Ascending aorta (tissue), 2 donors: ENCODE results near the gene BAZ2B. TPM values are rescaled to one million over a fixed set of nuclear protein-coding genes. Genes with fewer than 3 reads are reported as not detected.
"Not testable (repeated sequence)": the region's sequence is repeated elsewhere in the genome, so short reads cannot be mapped to it uniquely, and the experiment has no call there.

Experiments used
- DNase-seq, 2 donors: peaks; one replicate each; pipeline ENCODE4 v3.0.0-alpha.2; 2019; ENCODE audit warnings: low spot score in 2 of 2
- H3K27ac ChIP-seq, 2 donors: fragments of 200-600 bp; sonication (generic); one replicate each; pipeline ENCODE4 v1.5.1; 2016 to 2017; ENCODE audit warnings: mild to moderate bottlenecking in 1 of 2
- H3K27me3 ChIP-seq: fragments of 200-600 bp; sonication (generic); one replicate; pipeline ENCODE4 v1.5.1; 2017
- H3K36me3 ChIP-seq, 2 donors: fragments of 200-600 bp; sonication (generic); one replicate each; pipeline ENCODE4 v1.5.1; 2016
- H3K4me1 ChIP-seq, 2 donors: fragments of 200-600 bp; sonication (generic); one replicate each; pipeline ENCODE4 v1.5.1; 2016 to 2017; ENCODE audit warnings: mild to moderate bottlenecking in 1 of 2
- H3K4me3 ChIP-seq, 2 donors: fragments of 200-600 bp; sonication (generic); one replicate each; pipeline ENCODE4 v1.5.1; 2016 to 2017; ENCODE audit warnings: mild to moderate bottlenecking in 1 of 2
- H3K9me3 ChIP-seq, 2 donors: fragments of 200-600 bp; sonication (generic); one replicate each; pipeline ENCODE4 v1.5.1; 2016
- intact Hi-C: fragments of 100-400 bp; cut with DNase I; formaldehyde crosslinking; loops from one replicate; pipeline ENCODE4 v1.15.1; 2023
- total RNA-seq: library from RNA; depleted of rRNA; stranded (reverse); fragments of >200 nt; gene quantifications from one replicate; pipeline ENCODE4 v1.1.0, GENCODE V29; 2016
- TF ChIP-seq, protein P1 (sequence below), 3 experiments: fragments of 200-600 bp in 2 of 3; fragments of 450-650 bp in 1 of 3; sonication (generic) in 2 of 3; IDR thresholded peaks; one replicate each; pipeline ENCODE4 v1.5.1; 2016 to 2019; ENCODE audit warnings: antibody characterized with exemption in 3 of 3, mild to moderate bottlenecking in 1 of 3, moderate library complexity in 1 of 3

BAZ2B gene
- total RNA-seq, 1 donor from 2014 or later: 30.8 TPM

DNA sequence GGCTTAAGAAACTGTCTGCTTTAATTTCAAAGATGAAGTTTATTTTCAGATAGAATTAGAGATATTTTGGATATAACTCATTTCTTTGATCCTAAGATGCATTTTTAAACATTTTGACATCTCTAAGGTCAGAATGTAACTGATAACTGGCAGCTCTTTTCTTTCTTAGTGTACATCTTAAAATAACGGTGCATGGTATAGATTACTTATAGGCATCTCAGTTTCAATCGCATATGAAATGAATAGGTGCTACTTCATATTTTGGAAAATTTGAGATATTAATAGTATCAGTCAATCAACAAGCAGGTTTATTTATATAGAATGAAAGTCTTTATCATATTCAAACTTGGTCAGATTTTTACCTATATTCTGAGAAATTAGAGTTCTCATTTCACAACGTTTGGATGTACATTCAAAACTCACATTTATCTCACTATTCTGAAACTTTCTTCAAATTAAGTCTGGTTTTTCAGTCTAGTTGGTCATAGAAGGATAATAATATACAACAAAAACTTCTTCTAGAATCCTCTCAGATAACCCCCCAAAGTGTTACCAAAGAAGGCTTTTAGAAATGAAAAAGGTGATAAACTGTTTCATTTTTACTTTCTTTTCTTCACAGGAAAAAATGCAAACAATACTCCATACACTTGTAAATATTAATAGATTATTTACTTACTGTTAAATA is 207.1 kb downstream of the BAZ2B start:
- Histone ChIP-seq H3K9me3 (no peaks in the 10 kb centered on the region), H3K4me3 (no peak overlapping the region), H3K27me3 (no peaks in the 10 kb centered on the region), H3K27ac (no peak overlapping the region), H3K36me3 (peaks cover 3 to 33% of the 10 kb centered on the region in 2 donors), H3K4me1 (no peaks in the 10 kb centered on the region)
- DNase-seq: no peak
- TF ChIP-seq, protein P1, sequence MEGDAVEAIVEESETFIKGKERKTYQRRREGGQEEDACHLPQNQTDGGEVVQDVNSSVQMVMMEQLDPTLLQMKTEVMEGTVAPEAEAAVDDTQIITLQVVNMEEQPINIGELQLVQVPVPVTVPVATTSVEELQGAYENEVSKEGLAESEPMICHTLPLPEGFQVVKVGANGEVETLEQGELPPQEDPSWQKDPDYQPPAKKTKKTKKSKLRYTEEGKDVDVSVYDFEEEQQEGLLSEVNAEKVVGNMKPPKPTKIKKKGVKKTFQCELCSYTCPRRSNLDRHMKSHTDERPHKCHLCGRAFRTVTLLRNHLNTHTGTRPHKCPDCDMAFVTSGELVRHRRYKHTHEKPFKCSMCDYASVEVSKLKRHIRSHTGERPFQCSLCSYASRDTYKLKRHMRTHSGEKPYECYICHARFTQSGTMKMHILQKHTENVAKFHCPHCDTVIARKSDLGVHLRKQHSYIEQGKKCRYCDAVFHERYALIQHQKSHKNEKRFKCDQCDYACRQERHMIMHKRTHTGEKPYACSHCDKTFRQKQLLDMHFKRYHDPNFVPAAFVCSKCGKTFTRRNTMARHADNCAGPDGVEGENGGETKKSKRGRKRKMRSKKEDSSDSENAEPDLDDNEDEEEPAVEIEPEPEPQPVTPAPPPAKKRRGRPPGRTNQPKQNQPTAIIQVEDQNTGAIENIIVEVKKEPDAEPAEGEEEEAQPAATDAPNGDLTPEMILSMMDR (IDR thresholded peaks at IDR 0.05): no peak
- intact Hi-C loops: no loop called here

DNA sequence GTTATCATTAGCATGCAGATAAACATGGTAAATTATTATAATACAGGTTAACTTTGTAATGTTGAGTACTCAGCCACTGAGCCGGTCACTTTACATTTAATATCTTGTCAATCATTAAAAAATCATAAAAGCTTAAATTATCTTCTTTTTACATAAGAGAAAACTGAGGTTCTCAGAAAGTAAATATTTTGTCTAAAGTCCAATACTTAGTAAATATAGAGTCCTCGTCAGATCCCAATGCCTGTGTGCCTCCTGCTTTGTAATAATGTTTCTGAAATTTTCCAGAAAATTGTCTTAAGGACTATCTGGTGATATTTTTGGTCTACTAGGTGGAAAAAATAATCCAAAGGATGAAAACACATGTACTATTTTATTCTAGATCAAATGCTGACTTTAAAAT is 213.6 kb downstream of the BAZ2B start:
- H3K27ac ChIP-seq: no peak overlapping the region
- H3K36me3 ChIP-seq: peaks cover 0 to 8% of the 10 kb centered on the region in 2 donors
- intact Hi-C loops: no loop called here
- no peak overlapping the region for H3K4me3 ChIP-seq
- DNase-seq: no peak
- no peaks in the 10 kb centered on the region for H3K4me1 ChIP-seq
- TF ChIP-seq, protein P1 (IDR thresholded peaks at IDR 0.05): no peak
- no peaks in the 10 kb centered on the region for H3K9me3 ChIP-seq
- H3K27me3 ChIP-seq: no peaks in the 10 kb centered on the region

DNA sequence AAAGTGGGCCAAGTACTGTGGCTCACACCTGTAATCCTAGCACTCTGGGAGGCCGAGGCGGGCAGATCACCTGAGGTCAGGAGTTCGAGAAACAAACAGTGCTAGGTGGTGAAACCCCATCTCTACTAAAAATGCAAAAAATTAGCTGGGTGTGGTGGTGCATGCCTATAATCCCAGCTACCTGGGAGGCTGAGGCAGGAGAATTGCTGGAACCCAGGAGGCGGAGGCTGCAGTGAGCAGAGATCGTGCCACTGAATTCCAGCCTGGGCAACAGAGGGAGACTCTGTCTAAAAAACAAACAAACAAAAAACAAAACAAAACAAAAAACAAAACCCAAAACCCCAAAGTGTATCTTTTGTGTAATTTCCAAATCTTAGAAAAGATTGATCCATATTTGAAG is 214.2 kb downstream of the BAZ2B start:
- H3K9me3 ChIP-seq, H3K4me1 ChIP-seq, intact Hi-C loops, DNase-seq, H3K36me3 ChIP-seq, H3K4me3 ChIP-seq, H3K27ac ChIP-seq, H3K27me3 ChIP-seq: not testable (repeated sequence)

DNA sequence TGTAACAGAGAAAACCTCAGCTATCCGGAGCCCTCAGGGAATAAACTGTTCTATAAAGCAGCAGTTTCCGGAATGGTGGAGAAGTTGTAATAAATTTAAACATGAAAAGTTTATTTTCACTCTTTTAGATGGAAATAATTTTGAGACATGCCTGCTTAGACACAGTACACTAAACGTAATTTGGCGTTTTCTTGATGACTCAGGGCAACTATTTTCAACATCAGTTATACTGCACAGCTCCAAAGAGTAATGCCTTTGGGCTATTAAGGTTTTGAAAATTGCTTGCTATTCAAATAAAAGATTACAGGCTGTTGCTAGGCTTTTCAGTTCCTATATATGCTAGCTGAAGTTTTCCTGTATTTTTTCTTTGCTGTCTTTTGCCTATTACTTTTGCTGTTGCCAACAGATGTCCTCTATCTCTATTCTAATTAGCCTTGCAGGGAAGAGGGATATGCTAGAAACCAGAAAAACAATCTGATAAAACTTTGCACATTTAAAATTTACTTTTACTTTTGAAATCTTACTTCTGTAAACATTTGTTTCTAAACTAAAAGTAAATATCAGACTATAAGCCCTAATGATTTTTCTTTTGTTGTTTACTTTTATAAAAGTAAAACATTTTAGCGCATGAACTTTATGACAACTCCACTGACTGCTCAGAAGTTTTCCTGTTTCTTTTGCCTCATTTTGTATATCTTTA is 216.5 kb downstream of the BAZ2B start:
- no peaks in the 10 kb centered on the region for H3K9me3 ChIP-seq
- H3K36me3 ChIP-seq: peaks cover 0 to 2% of the 10 kb centered on the region in 2 donors
- H3K4me1 ChIP-seq: no peaks in the 10 kb centered on the region
- no peak overlapping the region for H3K4me3 ChIP-seq
- TF ChIP-seq, protein P1 (IDR thresholded peaks at IDR 0.05): no peak
- no peak overlapping the region for H3K27ac ChIP-seq
- H3K27me3 ChIP-seq: no peaks in the 10 kb centered on the region
- no peak for DNase-seq
- intact Hi-C loops: no loop called here

DNA sequence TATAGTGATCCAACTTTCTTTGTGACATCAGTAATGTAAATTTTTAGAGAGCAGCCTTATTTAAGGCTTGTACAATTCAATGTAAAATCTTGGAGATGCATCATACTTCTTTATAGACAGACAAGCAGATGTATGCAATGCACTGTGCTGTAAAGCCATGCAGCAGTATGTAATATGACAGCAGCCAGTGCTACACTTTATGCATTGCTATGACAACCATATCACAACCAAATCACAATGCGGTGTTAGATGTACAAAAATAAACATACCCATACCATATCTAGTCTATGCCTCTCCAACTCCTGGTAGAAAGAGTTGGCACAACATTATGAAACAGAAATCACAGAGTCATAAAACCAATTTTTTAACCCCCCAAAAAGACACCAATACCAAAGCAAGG is 219.5 kb downstream of the BAZ2B start:
- peaks cover 0 to 3% of the 10 kb centered on the region in 2 donors for H3K4me1 ChIP-seq
- intact Hi-C loops: no loop called here
- TF ChIP-seq, protein P1 (IDR thresholded peaks at IDR 0.05): no peak
- no peak overlapping the region for H3K27ac ChIP-seq
- H3K4me3 ChIP-seq: no peak overlapping the region
- no peaks in the 10 kb centered on the region for H3K27me3 ChIP-seq
- H3K9me3 ChIP-seq: no peaks in the 10 kb centered on the region
- H3K36me3 ChIP-seq: peaks cover 0 to 7% of the 10 kb centered on the region in 2 donors
- DNase-seq: no peak

DNA sequence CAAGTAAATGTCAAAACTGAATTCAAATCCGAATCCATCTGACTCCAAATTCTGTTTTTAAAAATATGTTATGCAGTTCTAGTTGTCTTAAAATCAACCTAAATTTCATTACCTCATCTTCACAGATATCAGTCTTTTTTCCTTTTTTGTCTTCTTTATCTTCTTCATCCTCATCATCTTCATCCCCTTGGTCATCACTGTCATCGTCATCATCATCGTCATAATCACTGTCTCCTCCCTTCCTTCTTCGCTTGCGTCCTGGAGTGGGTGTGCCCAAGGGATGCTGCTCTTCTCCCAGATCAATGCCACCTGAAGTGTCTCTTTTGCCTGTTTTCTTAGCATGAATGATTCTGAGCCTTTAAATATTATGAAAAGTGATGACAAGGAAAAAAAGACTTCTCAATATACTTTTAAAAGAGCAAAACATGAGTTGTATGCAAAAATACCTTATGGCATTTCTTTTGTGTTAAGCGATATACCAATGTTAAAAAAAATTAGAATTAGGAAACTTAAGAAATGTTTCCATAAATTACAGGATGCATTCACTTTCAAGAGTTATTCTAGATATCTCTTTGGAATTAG is 233.8 kb downstream of the BAZ2B start:
- Histone ChIP-seq H3K36me3 (peaks cover 20 to 27% of the 10 kb centered on the region in 2 donors), H3K27ac (no peak overlapping the region), H3K27me3 (no peaks in the 10 kb centered on the region), H3K4me3 (no peak overlapping the region), H3K4me1 (no peaks in the 10 kb centered on the region), H3K9me3 (no peaks in the 10 kb centered on the region)
- TF ChIP-seq, protein P1 (IDR thresholded peaks at IDR 0.05): no peak
- intact Hi-C loops: no loop called here
- DNase-seq: no peak
